ENCODE measurements around the gene SNRPB2. TPM values are rescaled to one million over a fixed set of nuclear protein-coding genes. Genes with fewer than 3 reads are reported as not detected.

The SNRPB2 gene
- total RNA-seq, 1 experiment from 2014 or later: 78.4 TPM

DNA sequence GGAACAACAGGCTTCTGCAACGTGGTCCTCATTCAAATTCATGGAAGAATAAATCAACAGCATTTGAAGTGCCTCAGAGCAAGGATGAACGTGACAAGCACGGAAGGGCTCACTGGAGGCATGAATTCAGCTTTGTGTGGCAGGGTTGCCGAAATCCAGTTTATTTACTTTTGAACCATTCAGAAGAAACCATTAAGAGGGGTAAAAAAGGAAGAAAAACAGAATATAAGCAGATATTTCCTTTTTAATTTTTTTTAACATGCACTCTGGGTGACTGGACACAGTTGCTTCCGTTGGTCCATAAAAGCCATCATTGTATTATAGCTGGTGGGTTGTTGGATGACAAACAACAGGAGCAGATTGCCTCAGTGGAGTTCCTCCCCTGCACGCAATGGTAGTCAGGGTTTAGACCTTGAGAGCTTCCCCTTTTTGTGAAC, 17.3 kb upstream of the SNRPB2 start (continued):
- no peak for TF ChIP-seq EGR1 (IDR thresholded peaks at IDR 0.05; ENCODE audit: low read depth)
- no peak for TF ChIP-seq RAD21 (IDR thresholded peaks at IDR 0.05; ENCODE audit: low read depth)

DNA sequence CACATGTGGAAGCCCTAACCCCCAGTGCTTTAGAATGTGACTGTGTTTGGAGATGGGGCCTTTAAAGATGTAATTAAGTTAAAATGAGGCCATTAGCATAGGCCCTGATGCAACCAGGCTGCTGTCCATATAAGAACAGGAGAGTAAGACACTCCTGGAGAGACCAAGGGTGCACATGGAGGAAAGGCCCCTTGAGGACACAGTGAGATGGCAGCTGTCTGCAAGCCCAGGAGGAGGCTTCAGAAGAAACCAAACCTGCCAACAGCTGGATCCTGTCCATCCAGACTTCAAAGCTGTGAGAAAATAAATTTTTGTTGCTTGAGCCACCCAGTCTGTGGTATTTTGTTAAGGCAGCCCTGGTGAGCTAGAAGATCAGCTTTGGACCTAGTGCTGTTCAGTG, 16.8 kb upstream of the SNRPB2 start:
- no peak for ATAC-seq
- no peak for DNase-seq (ENCODE audit: low read depth, low spot score)
- intact Hi-C loops (cut with micrococcal nuclease): no loop called here
- H3K9me2 ChIP-seq (ENCODE audit: insufficient read depth): no peaks in the 10 kb centered on the region
- peaks cover 15% of the 10 kb centered on the region; the same call in 1 of the 2 replicates for H3K27me3 ChIP-seq (ENCODE audit: insufficient read depth, low read length)
- H3K36me3 ChIP-seq (ENCODE audit: control insufficient read depth in 1 of 2, insufficient read depth in 2 of 2, low read length in 2 of 2): no peaks in the 10 kb centered on the region
- H3K4me1 ChIP-seq (ENCODE audit: control insufficient read depth in 1 of 2, insufficient read depth in 2 of 2, low read length in 2 of 2): no peaks in the 10 kb centered on the region
- H3K9ac ChIP-seq (ENCODE audit: low read length): no peak overlapping the region
- H3K79me2 ChIP-seq (ENCODE audit: insufficient read depth, low read length): no peaks in the 10 kb centered on the region
- H2AFZ ChIP-seq (ENCODE audit: low read depth, low read length, poor library complexity, severe bottlenecking): no peak overlapping the region
- ChIA-PET CTCF (no interaction called here), RAD21 (ENCODE audit: low non-redundant PET in 1 of 2, low total read pairs in 2 of 2, uncharacterized antibody in 2 of 2, unreplicated experiment in 2 of 2) (no interaction called here), POLR2A (no interaction called here)
- no peaks in the 10 kb centered on the region for H3K9me3 ChIP-seq (ENCODE audit: control insufficient read depth in 1 of 2, insufficient read depth in 1 of 2, low read depth in 1 of 2, low read length in 2 of 2)
- no peak overlapping the region for H3K4me3 ChIP-seq (replicated peaks in 1 of 2; ENCODE audit: low read depth in 1 of 2, low read length in 2 of 2)
- no peak for TF ChIP-seq ZNF274 (IDR thresholded peaks at IDR 0.05; ENCODE audit: low read depth, low read length)
- TF ChIP-seq YY1 (IDR thresholded peaks at IDR 0.05; ENCODE audit: extremely low read depth, insufficient replicate concordance, low read depth, low read length): no peak
- TF ChIP-seq SRF (IDR thresholded peaks at IDR 0.05; ENCODE audit: low read depth): no peak
- TF ChIP-seq, protein P1, sequence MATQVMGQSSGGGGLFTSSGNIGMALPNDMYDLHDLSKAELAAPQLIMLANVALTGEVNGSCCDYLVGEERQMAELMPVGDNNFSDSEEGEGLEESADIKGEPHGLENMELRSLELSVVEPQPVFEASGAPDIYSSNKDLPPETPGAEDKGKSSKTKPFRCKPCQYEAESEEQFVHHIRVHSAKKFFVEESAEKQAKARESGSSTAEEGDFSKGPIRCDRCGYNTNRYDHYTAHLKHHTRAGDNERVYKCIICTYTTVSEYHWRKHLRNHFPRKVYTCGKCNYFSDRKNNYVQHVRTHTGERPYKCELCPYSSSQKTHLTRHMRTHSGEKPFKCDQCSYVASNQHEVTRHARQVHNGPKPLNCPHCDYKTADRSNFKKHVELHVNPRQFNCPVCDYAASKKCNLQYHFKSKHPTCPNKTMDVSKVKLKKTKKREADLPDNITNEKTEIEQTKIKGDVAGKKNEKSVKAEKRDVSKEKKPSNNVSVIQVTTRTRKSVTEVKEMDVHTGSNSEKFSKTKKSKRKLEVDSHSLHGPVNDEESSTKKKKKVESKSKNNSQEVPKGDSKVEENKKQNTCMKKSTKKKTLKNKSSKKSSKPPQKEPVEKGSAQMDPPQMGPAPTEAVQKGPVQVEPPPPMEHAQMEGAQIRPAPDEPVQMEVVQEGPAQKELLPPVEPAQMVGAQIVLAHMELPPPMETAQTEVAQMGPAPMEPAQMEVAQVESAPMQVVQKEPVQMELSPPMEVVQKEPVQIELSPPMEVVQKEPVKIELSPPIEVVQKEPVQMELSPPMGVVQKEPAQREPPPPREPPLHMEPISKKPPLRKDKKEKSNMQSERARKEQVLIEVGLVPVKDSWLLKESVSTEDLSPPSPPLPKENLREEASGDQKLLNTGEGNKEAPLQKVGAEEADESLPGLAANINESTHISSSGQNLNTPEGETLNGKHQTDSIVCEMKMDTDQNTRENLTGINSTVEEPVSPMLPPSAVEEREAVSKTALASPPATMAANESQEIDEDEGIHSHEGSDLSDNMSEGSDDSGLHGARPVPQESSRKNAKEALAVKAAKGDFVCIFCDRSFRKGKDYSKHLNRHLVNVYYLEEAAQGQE (IDR thresholded peaks at IDR 0.05; ENCODE audit: low read depth): no peak
- no peak for TF ChIP-seq SP1 (IDR thresholded peaks at IDR 0.05; ENCODE audit: low read depth)
- TF ChIP-seq, protein P2, sequence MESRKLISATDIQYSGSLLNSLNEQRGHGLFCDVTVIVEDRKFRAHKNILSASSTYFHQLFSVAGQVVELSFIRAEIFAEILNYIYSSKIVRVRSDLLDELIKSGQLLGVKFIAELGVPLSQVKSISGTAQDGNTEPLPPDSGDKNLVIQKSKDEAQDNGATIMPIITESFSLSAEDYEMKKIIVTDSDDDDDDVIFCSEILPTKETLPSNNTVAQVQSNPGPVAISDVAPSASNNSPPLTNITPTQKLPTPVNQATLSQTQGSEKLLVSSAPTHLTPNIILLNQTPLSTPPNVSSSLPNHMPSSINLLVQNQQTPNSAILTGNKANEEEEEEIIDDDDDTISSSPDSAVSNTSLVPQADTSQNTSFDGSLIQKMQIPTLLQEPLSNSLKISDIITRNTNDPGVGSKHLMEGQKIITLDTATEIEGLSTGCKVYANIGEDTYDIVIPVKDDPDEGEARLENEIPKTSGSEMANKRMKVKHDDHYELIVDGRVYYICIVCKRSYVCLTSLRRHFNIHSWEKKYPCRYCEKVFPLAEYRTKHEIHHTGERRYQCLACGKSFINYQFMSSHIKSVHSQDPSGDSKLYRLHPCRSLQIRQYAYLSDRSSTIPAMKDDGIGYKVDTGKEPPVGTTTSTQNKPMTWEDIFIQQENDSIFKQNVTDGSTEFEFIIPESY (IDR thresholded peaks at IDR 0.05; ENCODE audit: extremely low read depth, insufficient replicate concordance, low read length): no peak
- TF ChIP-seq, protein P3, sequence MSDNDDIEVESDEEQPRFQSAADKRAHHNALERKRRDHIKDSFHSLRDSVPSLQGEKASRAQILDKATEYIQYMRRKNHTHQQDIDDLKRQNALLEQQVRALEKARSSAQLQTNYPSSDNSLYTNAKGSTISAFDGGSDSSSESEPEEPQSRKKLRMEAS (IDR thresholded peaks at IDR 0.05): no peak
- no peak for TF ChIP-seq RAD21 (IDR thresholded peaks at IDR 0.05; ENCODE audit: low read depth)
- no peak for TF ChIP-seq ZFX (IDR thresholded peaks at IDR 0.05)
- no peak for TF ChIP-seq POLR2A (IDR thresholded peaks at IDR 0.05; ENCODE audit: borderline replicate concordance, extremely low read depth, insufficient read depth, insufficient read length)
- TF ChIP-seq FOSL1 (IDR thresholded peaks at IDR 0.05; ENCODE audit: low read depth): no peak
- TF ChIP-seq, protein P4, sequence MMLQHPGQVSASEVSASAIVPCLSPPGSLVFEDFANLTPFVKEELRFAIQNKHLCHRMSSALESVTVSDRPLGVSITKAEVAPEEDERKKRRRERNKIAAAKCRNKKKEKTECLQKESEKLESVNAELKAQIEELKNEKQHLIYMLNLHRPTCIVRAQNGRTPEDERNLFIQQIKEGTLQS (IDR thresholded peaks at IDR 0.05): no peak
- TF ChIP-seq EZH2 (IDR thresholded peaks at IDR 0.05): no peak
- no peak for TF ChIP-seq JUND (IDR thresholded peaks at IDR 0.05)
- no peak for TF ChIP-seq POLR2AphosphoS5 (IDR thresholded peaks at IDR 0.05; ENCODE audit: low read depth, low read length)
- TF ChIP-seq, protein P5, sequence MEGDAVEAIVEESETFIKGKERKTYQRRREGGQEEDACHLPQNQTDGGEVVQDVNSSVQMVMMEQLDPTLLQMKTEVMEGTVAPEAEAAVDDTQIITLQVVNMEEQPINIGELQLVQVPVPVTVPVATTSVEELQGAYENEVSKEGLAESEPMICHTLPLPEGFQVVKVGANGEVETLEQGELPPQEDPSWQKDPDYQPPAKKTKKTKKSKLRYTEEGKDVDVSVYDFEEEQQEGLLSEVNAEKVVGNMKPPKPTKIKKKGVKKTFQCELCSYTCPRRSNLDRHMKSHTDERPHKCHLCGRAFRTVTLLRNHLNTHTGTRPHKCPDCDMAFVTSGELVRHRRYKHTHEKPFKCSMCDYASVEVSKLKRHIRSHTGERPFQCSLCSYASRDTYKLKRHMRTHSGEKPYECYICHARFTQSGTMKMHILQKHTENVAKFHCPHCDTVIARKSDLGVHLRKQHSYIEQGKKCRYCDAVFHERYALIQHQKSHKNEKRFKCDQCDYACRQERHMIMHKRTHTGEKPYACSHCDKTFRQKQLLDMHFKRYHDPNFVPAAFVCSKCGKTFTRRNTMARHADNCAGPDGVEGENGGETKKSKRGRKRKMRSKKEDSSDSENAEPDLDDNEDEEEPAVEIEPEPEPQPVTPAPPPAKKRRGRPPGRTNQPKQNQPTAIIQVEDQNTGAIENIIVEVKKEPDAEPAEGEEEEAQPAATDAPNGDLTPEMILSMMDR (IDR thresholded peaks at IDR 0.05 in 2 of 3, conservative IDR thresholded peaks at IDR 0.05 in 1 of 3; ENCODE audit: borderline replicate concordance in 1 of 3, insufficient read depth in 1 of 3, low read depth in 2 of 3, low read length in 2 of 3): no peak
- no peak for TF ChIP-seq ELF1 (IDR thresholded peaks at IDR 0.05; ENCODE audit: borderline replicate concordance, low read depth)
- BruUV-seq (replicated peaks): no TSS peak
- no peak overlapping the region for H3K4me2 ChIP-seq (ENCODE audit: low read length)
- H3K27ac ChIP-seq (ENCODE audit: low read depth, low read length): no peak overlapping the region
- H4K20me1 ChIP-seq (ENCODE audit: insufficient read depth): no peaks in the 10 kb centered on the region
